ENCODE measurements around the gene PTPMT1. TPM values are rescaled to one million over a fixed set of nuclear protein-coding genes. Genes with fewer than 3 reads are reported as not detected.

PTPMT1 gene
- polyA plus RNA-seq, 1 donor from 2014 or later, result 2.7 TPM

- peaks cover 15% of the 10 kb centered on the region for H3K27me3 ChIP-seq (ENCODE audit: insufficient read depth, low read depth, low read length)
- no peaks in the 10 kb centered on the region for H3F3A ChIP-seq (ENCODE audit: insufficient read depth, low read length, poor library complexity, severe bottlenecking)
- no peak overlapping the region for H3K9ac ChIP-seq (ENCODE audit: low read length)
- no peaks in the 10 kb centered on the region for H4K20me1 ChIP-seq (ENCODE audit: insufficient read depth)
- H3K9me2 ChIP-seq (ENCODE audit: insufficient read depth, low read length), result no peaks in the 10 kb centered on the region
- no peaks in the 10 kb centered on the region for H3K36me3 ChIP-seq (ENCODE audit: insufficient read depth, low read length)
- no peaks in the 10 kb centered on the region for H3K9me3 ChIP-seq (ENCODE audit: low read length)
- no peak overlapping the region for H3K27ac ChIP-seq (ENCODE audit: low read length)
- H3K4me3 ChIP-seq (ENCODE audit: low read length), result no peak overlapping the region
- no peaks in the 10 kb centered on the region for H3K79me2 ChIP-seq (replicated peaks; ENCODE audit: insufficient read depth, low read length)
- H2AFZ ChIP-seq (ENCODE audit: low read depth, low read length), result no peak overlapping the region
- H3K4me2 ChIP-seq (ENCODE audit: low read length), result no peak overlapping the region
- TF ChIP-seq TAF1 (IDR thresholded peaks at IDR 0.05; ENCODE audit: low read depth), result no peak
- no peak for TF ChIP-seq RAD21 (conservative IDR thresholded peaks at IDR 0.05)
- TF ChIP-seq REST (IDR thresholded peaks at IDR 0.05; ENCODE audit: borderline replicate concordance), result no peak
- no peak for TF ChIP-seq POLR2AphosphoS5 (IDR thresholded peaks at IDR 0.05)
- TF ChIP-seq SMC3 (conservative IDR thresholded peaks at IDR 0.05; ENCODE audit: poor library complexity), result no peak
- no peak for TF ChIP-seq EP300 (conservative IDR thresholded peaks at IDR 0.05; ENCODE audit: poor library complexity, severe bottlenecking)
- TF ChIP-seq CTCF (IDR thresholded peaks at IDR 0.05; ENCODE audit: poor library complexity, severe bottlenecking), result no peak
- TF ChIP-seq MXI1 (conservative IDR thresholded peaks at IDR 0.05; ENCODE audit: poor library complexity, severe bottlenecking), result no peak
- no peak for TF ChIP-seq EZH2 (IDR thresholded peaks at IDR 0.05; ENCODE audit: borderline replicate concordance, insufficient read depth, low read length, poor library complexity, severe bottlenecking)
Measured at GRCh38 chr11:47569646-47570045, 4.2 kb downstream of the PTPMT1 start.

GRCh38 chr11:47570651-47571356 lies 5.4 kb downstream of the PTPMT1 start:
- Histone ChIP-seq H3K9me2 (ENCODE audit: insufficient read depth, low read length) (no peaks in the 10 kb centered on the region), H3K79me2 (replicated peaks; ENCODE audit: insufficient read depth, low read length) (peaks cover 3% of the 10 kb centered on the region), H3K36me3 (ENCODE audit: insufficient read depth, low read length) (no peaks in the 10 kb centered on the region), H4K20me1 (ENCODE audit: insufficient read depth) (no peaks in the 10 kb centered on the region), H3K9ac (ENCODE audit: low read length) (no peak overlapping the region), H3K27me3 (ENCODE audit: insufficient read depth, low read depth, low read length) (peaks cover 5% of the 10 kb centered on the region), H3K27ac (ENCODE audit: low read length) (no peak overlapping the region), H2AFZ (ENCODE audit: low read depth, low read length) (no peak overlapping the region), H3F3A (ENCODE audit: insufficient read depth, low read length, poor library complexity, severe bottlenecking) (no peaks in the 10 kb centered on the region), H3K4me2 (ENCODE audit: low read length) (no peak overlapping the region), H3K9me3 (ENCODE audit: low read length) (no peaks in the 10 kb centered on the region), H3K4me3 (ENCODE audit: low read length) (no peak overlapping the region)
- TF ChIP-seq RAD21 (conservative IDR thresholded peaks at IDR 0.05), result no peak
- no peak for TF ChIP-seq MXI1 (conservative IDR thresholded peaks at IDR 0.05; ENCODE audit: poor library complexity, severe bottlenecking)
- TF ChIP-seq SMC3 (conservative IDR thresholded peaks at IDR 0.05; ENCODE audit: poor library complexity), result no peak
- no peak for TF ChIP-seq EP300 (conservative IDR thresholded peaks at IDR 0.05; ENCODE audit: poor library complexity, severe bottlenecking)
- no peak for TF ChIP-seq REST (IDR thresholded peaks at IDR 0.05; ENCODE audit: borderline replicate concordance)
- TF ChIP-seq EZH2 (IDR thresholded peaks at IDR 0.05; ENCODE audit: borderline replicate concordance, insufficient read depth, low read length, poor library complexity, severe bottlenecking), result no peak

Measured in neural cell (in vitro differentiated cells).